ENCODE results near the gene C4orf50. TPM values are rescaled to one million over a fixed set of nuclear protein-coding genes. Genes with fewer than 3 reads are reported as not detected.

Gene C4orf50
- total RNA-seq, 1 experiment from 2014 or later, result not detected

- Histone ChIP-seq H3K4me2 (no peak overlapping the region), H3K9me2 (ENCODE audit: insufficient read depth) (no peaks in the 10 kb centered on the region), H3K79me2 (ENCODE audit: low read depth) (no peaks in the 10 kb centered on the region), H4K20me1 (ENCODE audit: insufficient read depth) (no peaks in the 10 kb centered on the region), H3K36me3 (ENCODE audit: low read depth) (no peaks in the 10 kb centered on the region), H3F3A (ENCODE audit: insufficient read depth, low read depth) (no peaks in the 10 kb centered on the region), H3K27me3 (ENCODE audit: insufficient read depth, low read depth) (peaks cover 42% of the 10 kb centered on the region), H3K4me1 (replicated peaks; ENCODE audit: insufficient read depth) (no peaks in the 10 kb centered on the region), H3K4me3 (no peak overlapping the region), H3K27ac (no peak overlapping the region), H3K9me3 (ENCODE audit: insufficient read depth, low read depth) (no peaks in the 10 kb centered on the region), H2AFZ (no peak overlapping the region)
- intact Hi-C loops (cut with micrococcal nuclease; ENCODE audit: unreplicated experiment), result no loop called here
- POLR2A ChIA-PET (ENCODE audit: unreplicated experiment), result no interaction called here
- CTCF ChIA-PET, result no interaction called here
- DNase-seq, result no peak
- BruUV-seq (replicated peaks), result no TSS peak
- TF ChIP-seq CTCF (conservative IDR thresholded peaks at IDR 0.05), result no peak
These were observed 74.7 kb downstream of the C4orf50 start for GRCh38 chr4:5943561-5943960.

- intact Hi-C loops (cut with micrococcal nuclease; ENCODE audit: unreplicated experiment), result no loop called here
- H3K79me2 ChIP-seq (ENCODE audit: low read depth), result no peaks in the 10 kb centered on the region
- no peak overlapping the region for H3K4me2 ChIP-seq
- H4K20me1 ChIP-seq (ENCODE audit: insufficient read depth), result no peaks in the 10 kb centered on the region
- H3K27ac ChIP-seq, result no peak overlapping the region
- H3K27me3 ChIP-seq (ENCODE audit: insufficient read depth, low read depth), result peaks cover 37% of the 10 kb centered on the region
- no TSS peak for BruUV-seq (replicated peaks)
- no peak for TF ChIP-seq CTCF (conservative IDR thresholded peaks at IDR 0.05)
- no peaks in the 10 kb centered on the region for H3K36me3 ChIP-seq (ENCODE audit: low read depth)
- no peaks in the 10 kb centered on the region for H3K9me3 ChIP-seq (ENCODE audit: insufficient read depth, low read depth)
- H3K9me2 ChIP-seq (ENCODE audit: insufficient read depth), result no peaks in the 10 kb centered on the region
- ChIA-PET POLR2A (ENCODE audit: unreplicated experiment) (no interaction called here), CTCF (no interaction called here)
- no peaks in the 10 kb centered on the region for H3K4me1 ChIP-seq (replicated peaks; ENCODE audit: insufficient read depth)
- no peaks in the 10 kb centered on the region for H3F3A ChIP-seq (ENCODE audit: insufficient read depth, low read depth)
- DNase-seq, result no peak
- no peak overlapping the region for H3K4me3 ChIP-seq
- no peak overlapping the region for H2AFZ ChIP-seq
These were observed 75.3 kb downstream of the C4orf50 start for GRCh38 chr4:5942947-5943346.

- Histone ChIP-seq H3F3A (ENCODE audit: insufficient read depth, low read depth) (no peaks in the 10 kb centered on the region), H3K9me3 (ENCODE audit: insufficient read depth, low read depth) (no peaks in the 10 kb centered on the region), H3K27me3 (ENCODE audit: insufficient read depth, low read depth) (peaks cover 31% of the 10 kb centered on the region), H3K4me1 (replicated peaks; ENCODE audit: insufficient read depth) (no peaks in the 10 kb centered on the region), H3K79me2 (ENCODE audit: low read depth) (no peaks in the 10 kb centered on the region), H3K4me3 (no peak overlapping the region), H3K4me2 (no peak overlapping the region), H4K20me1 (ENCODE audit: insufficient read depth) (no peaks in the 10 kb centered on the region), H2AFZ (no peak overlapping the region), H3K27ac (no peak overlapping the region), H3K36me3 (ENCODE audit: low read depth) (no peaks in the 10 kb centered on the region), H3K9me2 (ENCODE audit: insufficient read depth) (no peaks in the 10 kb centered on the region)
- ChIA-PET POLR2A (ENCODE audit: unreplicated experiment) (no interaction called here), CTCF (no interaction called here)
- DNase-seq, result no peak
- TF ChIP-seq EZH2 (IDR thresholded peaks at IDR 0.05; ENCODE audit: low read depth), result no peak
- no peak for TF ChIP-seq CTCF (conservative IDR thresholded peaks at IDR 0.05)
- no TSS peak for BruUV-seq (replicated peaks)
- intact Hi-C loops (cut with micrococcal nuclease; ENCODE audit: unreplicated experiment), result no loop called here
These were observed 76.6 kb downstream of the C4orf50 start for GRCh38 chr4:5941601-5942000.

All from PC-9 (cell line).